BE2C (cell line): ENCODE measurements around the gene TBXAS1.

Source experiments
- DNase-seq: peaks from one replicate; pipeline ENCODE4 v3.0.0-alpha.2; 2020
- H3K27me3 ChIP-seq: fragments of 250-450 bp; sonication (Bioruptor Pico); 2 replicates; pipeline ENCODE4 v1.5.1; 2020; ENCODE audit warnings: mild to moderate bottlenecking
- H3K36me3 ChIP-seq: fragments of 250-450 bp; sonication (Bioruptor Pico); 2 replicates; pipeline ENCODE4 v1.5.1; 2020; ENCODE audit warnings: mild to moderate bottlenecking
- H3K4me1 ChIP-seq: fragments of 250-450 bp; sonication (Bioruptor Pico); 2 replicates; pipeline ENCODE4 v1.5.1; 2020
- H3K4me3 ChIP-seq: 2 replicates; pipeline ENCODE4 v1.5.1; 2011; ENCODE audit warnings: low read depth, low read length
- H3K9me3 ChIP-seq: fragments of 250-450 bp; sonication (Bioruptor Pico); 2 replicates; pipeline ENCODE4 v1.5.1; 2020
- CTCF ChIP-seq: IDR thresholded peaks from 2 replicates; pipeline ENCODE4 v1.5.1; 2012; ENCODE audit warnings: mild to moderate bottlenecking, low read depth, low read length

TBXAS1 gene

GRCh38 chr7:139848274-139848673 lies 19.2 kb downstream of the TBXAS1 start:
- TF ChIP-seq CTCF, result no peak
- no peak overlapping the region for H3K4me3 ChIP-seq
- H3K9me3 ChIP-seq, result no peaks in the 10 kb centered on the region; the same call in 1 of the 2 replicates
- H3K27me3 ChIP-seq, result no peaks in the 10 kb centered on the region
- H3K36me3 ChIP-seq, result no peaks in the 10 kb centered on the region
- DNase-seq, result no peak
- H3K4me1 ChIP-seq, result no peaks in the 10 kb centered on the region

GRCh38 chr7:139850906-139851305 lies 21.8 kb downstream of the TBXAS1 start:
- DNase-seq, result no peak
- no peak for TF ChIP-seq CTCF
- no peaks in the 10 kb centered on the region; the same call in 1 of the 2 replicates for H3K9me3 ChIP-seq
- H3K27me3 ChIP-seq, result no peaks in the 10 kb centered on the region
- no peaks in the 10 kb centered on the region for H3K36me3 ChIP-seq
- H3K4me1 ChIP-seq, result no peaks in the 10 kb centered on the region
- no peak overlapping the region for H3K4me3 ChIP-seq

- Histone ChIP-seq H3K4me1 (no peaks in the 10 kb centered on the region), H3K4me3 (no peak overlapping the region), H3K9me3 (no peaks in the 10 kb centered on the region; the same call in 1 of the 2 replicates), H3K27me3 (no peaks in the 10 kb centered on the region), H3K36me3 (no peaks in the 10 kb centered on the region)
- TF ChIP-seq CTCF, result no peak
- DNase-seq, result no peak
These were observed 22.9 kb downstream of the TBXAS1 start for GRCh38 chr7:139851770-139852481.

- H3K9me3 ChIP-seq, result no peaks in the 10 kb centered on the region; the same call in 1 of the 2 replicates
- no peak for TF ChIP-seq CTCF
- no peaks in the 10 kb centered on the region for H3K36me3 ChIP-seq
These were observed 23.4 kb downstream of the TBXAS1 start for GRCh38 chr7:139852482-139852845.

GRCh38 chr7:139853506-139854123 lies 24.6 kb downstream of the TBXAS1 start:
- H3K4me1 ChIP-seq, result no peaks in the 10 kb centered on the region
- no peaks in the 10 kb centered on the region for H3K36me3 ChIP-seq
- TF ChIP-seq CTCF, result no peak
- H3K9me3 ChIP-seq, result no peaks in the 10 kb centered on the region
- DNase-seq, result no peak
- no peaks in the 10 kb centered on the region for H3K27me3 ChIP-seq
- H3K4me3 ChIP-seq, result no peak overlapping the region

More at GRCh38 chr7:139852482-139852845, 23.4 kb downstream of the TBXAS1 start:
- H3K4me3 ChIP-seq, result no peak overlapping the region
- no peak for DNase-seq
- H3K27me3 ChIP-seq, result no peaks in the 10 kb centered on the region
- H3K4me1 ChIP-seq, result no peaks in the 10 kb centered on the region

GRCh38 chr7:139854124-139854511 lies 25.1 kb downstream of the TBXAS1 start:
- no peaks in the 10 kb centered on the region for H3K27me3 ChIP-seq
- no peaks in the 10 kb centered on the region for H3K36me3 ChIP-seq
- no peak for DNase-seq
- no peak overlapping the region for H3K4me3 ChIP-seq
- TF ChIP-seq CTCF, result no peak
- H3K9me3 ChIP-seq, result no peaks in the 10 kb centered on the region
- no peaks in the 10 kb centered on the region for H3K4me1 ChIP-seq
